HEK293 (cell line): Measurements from ENCODE around the gene RIN1.

Experiments used
- TRIM28 ChIP-seq: IDR thresholded peaks from 2 replicates; pipeline ENCODE4 v1.6.1; 2011; ENCODE audit warnings: low read length, control low read depth, borderline replicate concordance
- ZBTB17 ChIP-seq: fragments of 450-650 bp; formaldehyde crosslinking; IDR thresholded peaks from 2 replicates; pipeline ENCODE4 v1.5.1; 2016; ENCODE audit warnings: missing biosample characterization, missing genetic modification characterization
- ZBTB7A ChIP-seq: fragments of 450-650 bp; formaldehyde crosslinking; IDR thresholded peaks from 2 replicates; pipeline ENCODE4 v1.5.1; 2016; ENCODE audit warnings: low read depth, missing biosample characterization, missing genetic modification characterization

- TF ChIP-seq ZBTB7A (tag by site-specific recombination) (no peak), ZBTB17 (tag by site-specific recombination) (no peak), TRIM28 (no peak)
Observed at GRCh38 chr11:66346476-66347424, 10.5 kb upstream of the RIN1 start.
